Keratinocyte (primary cell): ENCODE data around the gene PSMF1. TPM values are rescaled to one million over a fixed set of nuclear protein-coding genes. Genes with fewer than 3 reads are reported as not detected.

ENCODE experiments used
- DNase-seq: peaks from one replicate; pipeline ENCODE4 v3.0.0-alpha.2; 2011; ENCODE audit warnings: low read depth, missing footprints, low spot score
- FAIRE-seq: peaks from 2 replicates; lab custom pipeline; 2011; peaks lifted over from hg19 to GRCh38; lab: Jason Lieb, UNC
- H2AFZ ChIP-seq: 2 replicates; pipeline ENCODE4 v1.6.0; 2012; ENCODE audit warnings: low read length, control low read depth, inconsistent platforms; ENCODE audit not compliant: control insufficient read depth
- H3K27ac ChIP-seq: 2 replicates; pipeline ENCODE4 v1.5.1; 2011; ENCODE audit warnings: low read length; ENCODE audit not compliant: control insufficient read depth, insufficient read depth
- H3K27me3 ChIP-seq: 3 replicates; pipeline ENCODE4 v1.6.0; 2011; ENCODE audit warnings: low read length; ENCODE audit not compliant: control insufficient read depth, insufficient read depth; ENCODE audit errors: extremely low read depth
- H3K36me3 ChIP-seq, 2 experiments: 2 replicates in 1 of 2; 3 replicates in 1 of 2; pipeline ENCODE4 v1.5.1; 2011; ENCODE audit warnings: low read length in 2 of 2, mild to moderate bottlenecking in 1 of 2; ENCODE audit not compliant: control insufficient read depth in 2 of 2, insufficient read depth in 2 of 2; ENCODE audit errors: extremely low read depth in 1 of 2
- H3K4me1 ChIP-seq: 3 replicates; pipeline ENCODE4 v1.5.1; 2011; ENCODE audit warnings: low read length; ENCODE audit not compliant: control insufficient read depth, insufficient read depth; ENCODE audit errors: extremely low read depth
- H3K4me2 ChIP-seq: 3 replicates; pipeline ENCODE4 v1.6.0; 2011; ENCODE audit warnings: low read depth, low read length; ENCODE audit not compliant: control insufficient read depth, insufficient read depth; ENCODE audit errors: extremely low read depth
- H3K4me3 ChIP-seq, 3 experiments: fragments of 200-600 bp in 1 of 3; sonication (generic) in 1 of 3; 2 replicates in 2 of 3; 3 replicates in 1 of 3; pipeline ENCODE4 v1.5.1; 2011 to 2016; ENCODE audit warnings: low read length in 3 of 3, mild to moderate bottlenecking in 3 of 3, control low read depth in 2 of 3, inconsistent platforms in 1 of 3, low read depth in 1 of 3, mixed read lengths in 1 of 3, mixed run types in 1 of 3, moderate library complexity in 1 of 3; ENCODE audit not compliant: control insufficient read depth in 2 of 3, insufficient read depth in 2 of 3; ENCODE audit errors: extremely low read depth in 1 of 3
- H3K79me2 ChIP-seq: 2 replicates; pipeline ENCODE4 v1.6.0; 2012; ENCODE audit warnings: low read length; ENCODE audit not compliant: control insufficient read depth, insufficient read depth
- H3K9ac ChIP-seq: 3 replicates; pipeline ENCODE4 v1.6.0; 2011; ENCODE audit warnings: low read length; ENCODE audit not compliant: control insufficient read depth, insufficient read depth; ENCODE audit errors: extremely low read depth
- H3K9me1 ChIP-seq: 3 replicates; pipeline ENCODE4 v1.6.0; 2011; ENCODE audit warnings: low read length; ENCODE audit not compliant: control insufficient read depth, insufficient read depth; ENCODE audit errors: extremely low read depth
- H3K9me3 ChIP-seq: 2 replicates; pipeline ENCODE4 v1.5.1; 2012; ENCODE audit warnings: low read depth, low read length; ENCODE audit not compliant: control insufficient read depth
- H4K20me1 ChIP-seq: 3 replicates; pipeline ENCODE4 v1.6.0; 2011; ENCODE audit warnings: low read length; ENCODE audit not compliant: control insufficient read depth, insufficient read depth; ENCODE audit errors: extremely low read depth
- CTCF ChIP-seq, 3 experiments: IDR thresholded peaks in 1 of 3; conservative IDR thresholded peaks in 1 of 3; optimal IDR thresholded peaks in 1 of 3; 2 replicates in 2 of 3; 3 replicates in 1 of 3; pipeline versions ENCODE3 to v1.5.1; 2011; ENCODE audit warnings: low read length in 3 of 3, mild to moderate bottlenecking in 3 of 3, moderate library complexity in 2 of 3, control low read depth in 1 of 3, inconsistent platforms in 1 of 3; ENCODE audit not compliant: insufficient read depth in 2 of 3; ENCODE audit errors: extremely low read depth in 1 of 3
- EZH2 ChIP-seq: IDR thresholded peaks from one replicate; pipeline ENCODE4 v1.6.1; 2012; ENCODE audit warnings: inconsistent platforms, mild to moderate bottlenecking, low read length, moderate library complexity
- dilution Hi-C: fragments of 300-500 bp; cut with MboI; formaldehyde crosslinking; loops from one replicate; pipeline ENCODE4 v1.7.0; 2020; ENCODE audit warnings: low sequenced_read_pairs; ENCODE audit not compliant: extremely low pct_ligation_motif_present
- polyA plus RNA-seq, 5 experiments: library from polyadenylated mRNA; depleted of rRNA in 3 of 5; stranded (reverse) in 3 of 5; stranded (forward) in 1 of 5; unstranded in 1 of 5; fragments of >200 nt; gene quantifications; 1 replicate in 1 of 5; 2 replicates in 3 of 5; 3 replicates in 1 of 5; pipeline versions ENCODE4 v1.2.1 to v1.2.3, GENCODE V29; 2011 to 2012; ENCODE audit warnings: missing spikeins in 2 of 5, low read depth in 1 of 5, low replicate concordance in 1 of 5

The PSMF1 gene
- polyA plus RNA-seq, 1 donor (not counting 4 experiments of a cell fraction or from before 2014, with no cell fraction given), result 58.5 TPM

- TF ChIP-seq CTCF (optimal IDR thresholded peaks at IDR 0.05 in 1 of 3, IDR thresholded peaks at IDR 0.05 in 1 of 3, conservative IDR thresholded peaks at IDR 0.05 in 1 of 3; ENCODE audit: extremely low read depth in 1 of 3, insufficient read depth in 2 of 3, low read length in 3 of 3) (no peak), EZH2 (no peak)
- Histone ChIP-seq H3K4me2 (no peak overlapping the region), H3K27ac (no peak overlapping the region), H3K9me3 (no peaks in the 10 kb centered on the region), H3K36me3 (no peaks in the 10 kb centered on the region), H3K4me3 (no peak overlapping the region), H3K79me2 (no peaks in the 10 kb centered on the region), H3K27me3 (peaks cover 9% of the 10 kb centered on the region), H4K20me1 (no peaks in the 10 kb centered on the region), H3K9ac (no peak overlapping the region), H3K4me1 (no peaks in the 10 kb centered on the region), H3K9me1 (no peaks in the 10 kb centered on the region), H2AFZ (no peak overlapping the region)
- FAIRE-seq (no peak), DNase-seq (no peak)
- dilution Hi-C loops, result no loop called here
Observed at GRCh38 chr20:1198751-1199150, 80.3 kb downstream of the PSMF1 start.

- Histone ChIP-seq H2AFZ (no peak overlapping the region), H3K36me3 (no peaks in the 10 kb centered on the region), H3K27me3 (peaks cover 9% of the 10 kb centered on the region), H3K9me3 (no peaks in the 10 kb centered on the region), H3K9ac (no peak overlapping the region), H4K20me1 (no peaks in the 10 kb centered on the region), H3K4me1 (no peaks in the 10 kb centered on the region), H3K27ac (no peak overlapping the region), H3K79me2 (no peaks in the 10 kb centered on the region), H3K9me1 (no peaks in the 10 kb centered on the region), H3K4me2 (no peak overlapping the region), H3K4me3 (no peak overlapping the region)
- no peak for DNase-seq
- dilution Hi-C loops, result no loop called here
- no peak for TF ChIP-seq EZH2
- TF ChIP-seq CTCF (optimal IDR thresholded peaks at IDR 0.05 in 1 of 3, IDR thresholded peaks at IDR 0.05 in 1 of 3, conservative IDR thresholded peaks at IDR 0.05 in 1 of 3; ENCODE audit: extremely low read depth in 1 of 3, insufficient read depth in 2 of 3, low read length in 3 of 3), result no peak
- FAIRE-seq, result no peak
Observed at GRCh38 chr20:1199212-1199873, 80.9 kb downstream of the PSMF1 start.
